GM20000 (cell line): ENCODE results near the gene APOC1.

Experiments
- DNase-seq: peaks from one replicate; pipeline ENCODE4 v3.0.0; 2012; ENCODE audit warnings: low spot score
- TF ChIP-seq, protein P1 (sequence below): IDR thresholded peaks from 2 replicates; pipeline ENCODE4 v1.5.1; 2012; ENCODE audit warnings: mild to moderate bottlenecking, control low read depth; ENCODE audit errors: extremely low read depth, missing control alignments

The APOC1 gene

DNA sequence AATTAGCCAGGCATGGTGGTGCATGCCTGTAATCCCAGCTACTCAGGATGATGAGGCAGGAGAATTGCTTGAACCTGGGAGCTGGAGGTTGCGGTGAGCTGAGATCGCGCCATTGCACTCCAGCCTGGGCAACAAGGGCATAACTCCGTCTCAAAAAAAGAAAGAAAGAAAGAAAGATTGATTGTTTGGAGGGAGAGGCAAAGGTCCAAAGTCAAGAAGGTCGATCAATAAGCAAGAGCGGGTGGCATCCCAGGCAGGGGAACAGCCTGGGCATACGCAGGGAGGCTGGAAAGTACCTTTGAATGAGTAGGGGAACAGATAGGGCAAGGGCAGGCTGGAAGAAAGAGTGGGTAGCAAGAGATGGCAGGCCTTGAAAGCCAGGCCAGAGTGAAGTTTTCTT is 15.7 kb downstream of the APOC1 start:
- TF ChIP-seq, protein P1, sequence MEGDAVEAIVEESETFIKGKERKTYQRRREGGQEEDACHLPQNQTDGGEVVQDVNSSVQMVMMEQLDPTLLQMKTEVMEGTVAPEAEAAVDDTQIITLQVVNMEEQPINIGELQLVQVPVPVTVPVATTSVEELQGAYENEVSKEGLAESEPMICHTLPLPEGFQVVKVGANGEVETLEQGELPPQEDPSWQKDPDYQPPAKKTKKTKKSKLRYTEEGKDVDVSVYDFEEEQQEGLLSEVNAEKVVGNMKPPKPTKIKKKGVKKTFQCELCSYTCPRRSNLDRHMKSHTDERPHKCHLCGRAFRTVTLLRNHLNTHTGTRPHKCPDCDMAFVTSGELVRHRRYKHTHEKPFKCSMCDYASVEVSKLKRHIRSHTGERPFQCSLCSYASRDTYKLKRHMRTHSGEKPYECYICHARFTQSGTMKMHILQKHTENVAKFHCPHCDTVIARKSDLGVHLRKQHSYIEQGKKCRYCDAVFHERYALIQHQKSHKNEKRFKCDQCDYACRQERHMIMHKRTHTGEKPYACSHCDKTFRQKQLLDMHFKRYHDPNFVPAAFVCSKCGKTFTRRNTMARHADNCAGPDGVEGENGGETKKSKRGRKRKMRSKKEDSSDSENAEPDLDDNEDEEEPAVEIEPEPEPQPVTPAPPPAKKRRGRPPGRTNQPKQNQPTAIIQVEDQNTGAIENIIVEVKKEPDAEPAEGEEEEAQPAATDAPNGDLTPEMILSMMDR, result no peak
- DNase-seq, result no peak

DNA sequence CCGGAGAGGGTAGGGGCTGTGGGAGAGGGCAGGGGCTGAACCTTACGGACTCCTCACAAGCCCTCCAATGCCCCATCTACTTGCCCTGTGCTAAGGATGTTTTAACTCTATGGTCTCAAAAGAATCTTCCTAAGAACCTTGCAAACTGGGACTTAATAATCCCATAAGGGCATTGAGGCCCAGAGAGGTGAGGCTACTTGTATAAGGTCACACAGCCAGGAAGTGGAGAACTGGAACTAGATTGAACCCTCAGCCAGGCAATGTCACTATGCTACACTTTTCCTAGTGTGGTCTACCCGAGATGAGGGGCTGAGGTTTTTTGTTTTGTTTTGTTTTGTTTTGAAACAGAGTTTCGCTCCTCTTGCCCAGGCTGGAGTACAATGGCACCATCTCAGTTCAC is 17.1 kb downstream of the APOC1 start:
- TF ChIP-seq, protein P1, result no peak
- no peak for DNase-seq

DNA sequence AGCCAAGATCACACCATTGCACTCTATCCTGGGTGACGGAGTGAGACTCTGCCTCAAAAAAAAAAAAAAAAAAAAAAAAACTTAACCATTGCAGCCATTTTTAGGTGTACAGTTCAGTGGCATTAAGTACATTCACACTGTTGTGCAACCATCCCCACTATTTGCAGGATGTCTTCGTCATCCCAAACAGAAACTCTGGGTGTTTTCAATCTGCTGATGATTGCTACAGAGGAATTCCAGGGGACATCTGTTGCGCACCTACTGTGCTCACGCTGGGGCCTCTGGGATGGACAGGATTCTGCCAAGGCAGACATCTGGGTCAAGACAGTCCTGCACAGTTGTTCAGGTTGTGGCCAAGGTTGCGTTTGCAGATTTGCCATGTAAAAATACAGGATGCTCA is 25.3 kb downstream of the APOC1 start:
- no peak for DNase-seq
- TF ChIP-seq, protein P1, result no peak

DNA sequence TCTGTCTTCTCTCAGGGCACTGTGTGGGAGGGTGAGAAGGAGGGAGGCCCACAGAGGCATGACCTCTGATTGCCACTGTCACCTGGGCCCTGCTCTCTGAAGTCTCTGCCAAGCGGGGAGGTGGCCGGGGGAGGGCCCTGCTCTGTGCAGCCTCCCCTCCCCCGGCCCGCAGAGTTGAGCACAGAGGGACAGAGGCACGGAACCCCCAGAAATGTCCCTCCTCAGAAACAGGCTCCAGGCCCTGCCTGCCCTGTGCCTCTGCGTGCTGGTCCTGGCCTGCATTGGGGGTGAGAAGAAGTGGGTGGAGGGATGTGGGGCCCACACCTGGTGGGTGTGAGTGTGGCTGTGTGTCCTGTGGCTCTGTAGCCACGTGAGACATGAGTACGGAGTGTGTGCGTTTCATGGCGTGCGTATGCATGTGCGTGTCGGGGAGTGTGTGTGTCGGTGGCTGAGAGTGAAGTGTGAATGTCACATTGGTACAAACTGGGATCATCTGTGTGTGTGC is 27.7 kb downstream of the APOC1 start, which contains the start of gene APOC4:
APOC4 (plus strand) TSS at position 171 of the 505 bp plus-strand sequence; CDS start at position 212, 41 bp downstream.
- DNase-seq, result no peak
- TF ChIP-seq, protein P1, result no peak

DNA sequence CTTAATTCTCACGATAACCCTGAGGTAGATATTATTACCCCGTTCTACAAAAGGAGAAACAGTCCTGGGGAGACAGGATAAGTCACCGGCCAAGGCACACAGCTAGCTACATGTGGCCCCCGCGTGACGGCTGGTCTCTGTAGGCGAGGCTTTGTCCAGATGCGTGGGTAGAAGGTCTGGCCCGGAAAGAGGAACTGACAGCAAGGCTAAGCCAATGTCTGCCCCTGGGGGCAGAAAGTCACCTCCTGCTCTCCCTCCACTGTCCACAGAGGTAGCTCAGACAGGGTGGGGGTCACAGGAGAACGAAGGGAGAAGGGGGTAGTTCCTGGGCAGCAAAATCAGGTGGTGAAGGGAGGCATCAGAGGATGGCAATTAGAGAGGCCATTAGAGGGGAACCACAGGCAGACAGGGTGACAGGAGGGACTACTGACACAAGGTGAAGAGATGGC is 29.4 kb downstream of the APOC1 start:
- TF ChIP-seq, protein P1, result no peak
- DNase-seq, result peak; percentile 85

DNA sequence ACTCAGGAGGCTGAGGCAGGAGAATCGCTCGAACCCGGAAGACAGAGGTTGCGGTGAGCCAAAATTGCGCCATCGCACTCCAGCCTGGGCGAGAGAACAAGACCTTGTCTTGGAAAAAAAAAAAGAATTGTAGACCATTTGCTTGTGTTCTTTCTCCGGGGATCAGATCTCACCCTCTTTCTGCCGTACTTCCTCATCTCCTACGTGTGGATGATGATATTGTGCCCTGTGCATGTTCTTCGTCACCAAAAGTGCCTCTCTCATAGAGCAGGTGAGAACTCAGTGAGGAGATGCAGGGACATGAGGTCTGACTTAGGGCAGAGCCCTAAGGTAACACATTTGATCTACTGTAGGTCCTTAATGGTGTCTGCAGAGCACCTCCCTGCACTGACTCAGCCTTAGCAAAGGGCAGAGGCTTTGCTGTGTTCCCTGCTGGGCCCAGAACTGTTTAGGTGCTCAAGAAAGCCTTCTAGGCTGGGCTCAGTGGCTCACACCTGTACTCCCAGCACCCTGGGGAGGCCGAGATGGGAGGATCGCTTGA is 32.7 kb downstream of the APOC1 start:
- TF ChIP-seq, protein P1, result no peak
- DNase-seq, result no peak

DNA sequence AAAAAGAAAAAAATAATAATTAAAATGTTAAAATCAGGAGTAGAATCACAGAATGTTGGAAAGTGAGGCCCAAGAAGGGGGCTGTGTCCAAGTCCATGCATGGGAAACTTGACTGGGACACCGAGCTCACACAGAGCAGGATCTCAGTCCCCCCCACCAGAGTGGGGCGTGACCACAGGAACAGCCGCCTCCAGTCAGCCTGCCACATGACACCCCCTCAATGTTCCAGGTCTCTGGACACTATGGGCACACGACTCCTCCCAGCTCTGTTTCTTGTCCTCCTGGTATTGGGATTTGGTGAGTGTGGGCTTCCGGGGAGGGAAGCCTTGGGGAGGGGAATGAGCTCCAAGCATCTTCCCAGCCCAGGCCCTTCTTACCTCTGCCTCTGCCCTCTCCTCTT is 33.8 kb downstream of the APOC1 start:
- no peak for DNase-seq
- TF ChIP-seq, protein P1, result no peak
